HG03520 (cell line): ENCODE data around the gene KDM2A.
"Not testable (repeated sequence)": the region's sequence is repeated elsewhere in the genome, so short reads cannot be mapped to it uniquely, and the experiment has no call there.

ENCODE experiments used
- ATAC-seq: cut with Tn5 transposase; IDR thresholded peaks from one replicate; pipeline ENCODE4 v1.9.1; 2021; ENCODE audit warnings: mild to moderate bottlenecking, moderate library complexity; ENCODE audit not compliant: unreplicated experiment

The KDM2A gene

GRCh38 chr11:67233584-67234190 lies 114.6 kb downstream of the KDM2A start:
- ATAC-seq: no peak

GRCh38 chr11:67234571-67234970 lies 115.5 kb downstream of the KDM2A start:
- not testable (repeated sequence) for ATAC-seq

- no peak for ATAC-seq
Observed at GRCh38 chr11:67237574-67237973, 118.5 kb downstream of the KDM2A start.

- ATAC-seq: no peak
Observed at GRCh38 chr11:67238894-67239782, 120.1 kb downstream of the KDM2A start.

GRCh38 chr11:67239783-67240575 lies 120.9 kb downstream of the KDM2A start:
- ATAC-seq: peak; percentile 66

- ATAC-seq: no peak
Observed at GRCh38 chr11:67240576-67241389, 121.7 kb downstream of the KDM2A start.

GRCh38 chr11:67242548-67242947 lies 123.5 kb downstream of the KDM2A start:
- no peak for ATAC-seq

- no peak for ATAC-seq
Observed at GRCh38 chr11:67243051-67243450, 124.0 kb downstream of the KDM2A start.

- ATAC-seq: no peak
Observed at GRCh38 chr11:67245046-67245445, 126.0 kb downstream of the KDM2A start.

GRCh38 chr11:67247946-67248550 lies 129.0 kb downstream of the KDM2A start:
- no peak for ATAC-seq

- no peak for ATAC-seq
Observed at GRCh38 chr11:67248653-67249052, 129.6 kb downstream of the KDM2A start.

GRCh38 chr11:67250059-67251043 lies 131.3 kb downstream of the KDM2A start:
- ATAC-seq: no peak

GRCh38 chr11:67251841-67252240 lies 132.8 kb downstream of the KDM2A start:
- ATAC-seq: no peak

GRCh38 chr11:67252831-67253239 lies 133.8 kb downstream of the KDM2A start:
- ATAC-seq: no peak

GRCh38 chr11:67253872-67254624 lies 135.0 kb downstream of the KDM2A start:
- ATAC-seq: no peak

- no peak for ATAC-seq
Observed at GRCh38 chr11:67254798-67255197, 135.7 kb downstream of the KDM2A start.

GRCh38 chr11:67255353-67255752 lies 136.3 kb downstream of the KDM2A start:
- ATAC-seq: no peak

GRCh38 chr11:67255864-67256263 lies 136.8 kb downstream of the KDM2A start:
- ATAC-seq: no peak
